HepG2 (cell line): ENCODE measurements around the gene DCAF15. TPM values are rescaled to one million over a fixed set of nuclear protein-coding genes. Genes with fewer than 3 reads are reported as not detected.

Experiments
- ATAC-seq: fragments of 200-7000 bp; cut with Tn5 transposase; 3 replicates; pipeline ENCODE4 v1.9.1; 2020; ENCODE audit warnings: mild to moderate bottlenecking, moderate library complexity
- BruUV-seq: library from RNA; stranded (reverse); fragments of 400-500 nt; replicated peaks from 2 replicates; lab custom pipeline; 2021; lab: Mats Ljungman, UMichigan
- CTCF ChIA-PET: fragments of 300-600 bp; formaldehyde crosslinking; extraction: SDS; loops from one replicate; lab custom pipeline; 2021; ENCODE audit warnings: low total read pairs, inconsistent platforms, low intra/inter-chr PET ratio; lab: Yijun Ruan, JAX
- POLR2A ChIA-PET: fragments of 350-600 bp; sonication (Branson Sonifier 250); formaldehyde crosslinking; loops from one replicate; lab custom pipeline; 2020; ENCODE audit warnings: antibody characterized with exemption, inconsistent platforms; lab: Yijun Ruan, JAX
- DNase-seq: peaks from one replicate; pipeline ENCODE4 v3.0.0-alpha.2; 2015; ENCODE audit warnings: low spot score
- FAIRE-seq: peaks from 3 replicates; lab custom pipeline; 2011; peaks lifted over from hg19 to GRCh38; lab: Jason Lieb, UNC
- H2AFZ ChIP-seq: one replicate; pipeline ENCODE4 v1.6.1; 2011; ENCODE audit warnings: low read length, inconsistent platforms
- H3K27ac ChIP-seq: fragments of 300-600 bp; 3 replicates; pipeline ENCODE4 v1.8.0; 2011; ENCODE audit warnings: mixed run types, mild to moderate bottlenecking, mixed read lengths, low read length, inconsistent platforms; ENCODE audit not compliant: insufficient read depth; ENCODE audit errors: extremely low read length
- H3K27me3 ChIP-seq, 2 experiments: fragments of 200-600 bp in 1 of 2; 2 replicates in 1 of 2; 3 replicates in 1 of 2; pipeline versions ENCODE4 v1.6.0 to v1.8.0; 2011; ENCODE audit warnings: low read length in 2 of 2, mild to moderate bottlenecking in 2 of 2, moderate library complexity in 2 of 2, inconsistent platforms in 1 of 2; ENCODE audit not compliant: insufficient read depth in 2 of 2, control insufficient read depth in 1 of 2
- H3K36me3 ChIP-seq, 2 experiments: fragments of 200-600 bp in 1 of 2; replicated peaks in 1 of 2; 2 replicates in 1 of 2; 3 replicates in 1 of 2; pipeline versions ENCODE4 v1.5.1 to v1.8.0; 2011; ENCODE audit warnings: low read length in 2 of 2, inconsistent platforms in 1 of 2; ENCODE audit not compliant: insufficient read depth in 2 of 2, control insufficient read depth in 1 of 2
- H3K4me1 ChIP-seq: 2 replicates; pipeline ENCODE4 v1.5.1; 2012; ENCODE audit warnings: low read length, inconsistent platforms; ENCODE audit not compliant: insufficient read depth
- H3K4me2 ChIP-seq: 2 replicates; pipeline ENCODE4 v1.6.0; 2011; ENCODE audit warnings: low read depth, low read length, inconsistent platforms
- H3K4me3 ChIP-seq, 3 experiments: fragments of 200-600 bp in 1 of 3; sonication (generic), shearing (Covaris generic) in 1 of 3; replicated peaks in 1 of 3; 2 replicates each; pipeline ENCODE4 v1.5.1; 2011 to 2016; ENCODE audit warnings: low read length in 3 of 3, inconsistent platforms in 2 of 3, low read depth in 2 of 3, mild to moderate bottlenecking in 2 of 3, control low read depth in 1 of 3, mixed read lengths in 1 of 3; ENCODE audit not compliant: insufficient read depth in 1 of 3
- H3K79me2 ChIP-seq: one replicate; pipeline ENCODE4 v1.6.1; 2011; ENCODE audit warnings: low read length, inconsistent platforms; ENCODE audit not compliant: insufficient read depth
- H3K9ac ChIP-seq: 2 replicates; pipeline ENCODE4 v1.6.0; 2011; ENCODE audit warnings: mild to moderate bottlenecking, low read depth, low read length, inconsistent platforms; ENCODE audit not compliant: insufficient read depth
- H3K9me3 ChIP-seq: 2 replicates; pipeline ENCODE4 v1.5.1; 2012; ENCODE audit warnings: mild to moderate bottlenecking, low read length
- H4K20me1 ChIP-seq: 2 replicates; pipeline ENCODE4 v1.6.0; 2011; ENCODE audit warnings: inconsistent platforms, mild to moderate bottlenecking, low read length, moderate library complexity; ENCODE audit not compliant: insufficient read depth
- ESRRA ChIP-seq: sonication (generic); formaldehyde crosslinking; IDR thresholded peaks from 2 replicates; pipeline ENCODE4 v1.5.1; 2020; ENCODE audit warnings: mild to moderate bottlenecking, low read depth, missing genetic modification reagents
- FLYWCH1 ChIP-seq: sonication (generic); formaldehyde crosslinking; IDR thresholded peaks from 2 replicates; pipeline ENCODE4 v1.8.1; 2023; ENCODE audit warnings: mild to moderate bottlenecking, missing genetic modification reagents
- FOXC1 ChIP-seq: sonication (generic); formaldehyde crosslinking; IDR thresholded peaks from 2 replicates; pipeline ENCODE4 v1.8.0; 2022; ENCODE audit warnings: mild to moderate bottlenecking, missing genetic modification reagents, borderline replicate concordance
- HMG20B ChIP-seq: conservative IDR thresholded peaks from 2 replicates; pipeline ENCODE4 v1.6.1; 2016; ENCODE audit warnings: missing genetic modification reagents, missing compliant biosample characterization
- KDM5A ChIP-seq: fragments of 200-600 bp; sonication (generic); IDR thresholded peaks from 2 replicates; pipeline ENCODE4 v1.7.0; 2018; ENCODE audit warnings: antibody characterized with exemption, mild to moderate bottlenecking, low read length, borderline replicate concordance
- NPAS2 ChIP-seq: sonication (generic); formaldehyde crosslinking; IDR thresholded peaks from 2 replicates; pipeline ENCODE4 v1.8.0; 2022; ENCODE audit warnings: mild to moderate bottlenecking, missing genetic modification reagents, borderline replicate concordance
- PAX8 ChIP-seq: sonication (generic); formaldehyde crosslinking; IDR thresholded peaks from 2 replicates; pipeline ENCODE4 v1.8.0; 2022; ENCODE audit warnings: mild to moderate bottlenecking, missing genetic modification reagents, borderline replicate concordance
- RBFOX2 ChIP-seq: fragments of 200-400 bp; formaldehyde crosslinking; IDR thresholded peaks from 2 replicates; pipeline ENCODE4 v1.6.1; 2017; ENCODE audit warnings: low read depth, mild to moderate bottlenecking, low read length
- SOX6 ChIP-seq, 2 experiments: fragments of 450-650 bp in 1 of 2; sonication (generic) in 1 of 2; formaldehyde crosslinking in 1 of 2; IDR thresholded peaks; 2 replicates each; pipeline versions ENCODE4 v1.4.0 to v1.6.1; 2017 to 2020; ENCODE audit warnings: antibody characterized with exemption in 1 of 2, mild to moderate bottlenecking in 1 of 2, missing genetic modification reagents in 1 of 2
- SP5 ChIP-seq: IDR thresholded peaks from 2 replicates; pipeline ENCODE4 v1.6.1; 2016; ENCODE audit warnings: low read depth, borderline replicate concordance
- SPEN ChIP-seq: sonication (generic); formaldehyde crosslinking; IDR thresholded peaks from 2 replicates; pipeline ENCODE4 v1.5.1; 2020; ENCODE audit warnings: low read depth, mild to moderate bottlenecking, missing genetic modification reagents
- ZBTB1 ChIP-seq: sonication (generic); formaldehyde crosslinking; IDR thresholded peaks from 2 replicates; pipeline ENCODE4 v1.4.0; 2020; ENCODE audit warnings: missing genetic modification reagents, borderline replicate concordance
- ZIK1 ChIP-seq: sonication (generic); formaldehyde crosslinking; IDR thresholded peaks from 2 replicates; pipeline ENCODE4 v1.5.0; 2020; ENCODE audit warnings: mild to moderate bottlenecking, low read depth, missing genetic modification reagents, borderline replicate concordance
- ZNF446 ChIP-seq: sonication (generic); formaldehyde crosslinking; IDR thresholded peaks from 2 replicates; pipeline ENCODE4 v1.5.0; 2020; ENCODE audit warnings: mild to moderate bottlenecking, missing genetic modification reagents
- ZNF496 ChIP-seq: sonication (generic); formaldehyde crosslinking; IDR thresholded peaks from 2 replicates; pipeline ENCODE4 v1.8.1; 2023; ENCODE audit warnings: mild to moderate bottlenecking, moderate library complexity, missing genetic modification reagents; ENCODE audit not compliant: insufficient replicate concordance
- ZNF777 ChIP-seq: sonication (generic); formaldehyde crosslinking; IDR thresholded peaks from 2 replicates; pipeline ENCODE4 v1.4.0; 2020; ENCODE audit warnings: missing genetic modification reagents
- ZNF790 ChIP-seq: sonication (generic); formaldehyde crosslinking; IDR thresholded peaks from 2 replicates; pipeline ENCODE4 v1.8.0; 2022; ENCODE audit warnings: missing genetic modification reagents, mild to moderate bottlenecking, borderline replicate concordance
- WGBS: methylation state at CpG from one replicate; pipeline ENCODE4 v1.1.6; 2017; ENCODE audit warnings: low lambda C conversion rate; 5-methylcytosine and 5-hydroxymethylcytosine counted together
- in situ Hi-C: cut with HindIII; loops from 2 replicates; pipeline ENCODE4 v1.10.0; 2017; ENCODE audit warnings: low pct_unique_long_range_greater_than_20kb; ENCODE audit not compliant: extremely low pct_ligation_motif_present
- intact Hi-C: fragments of 100-400 bp; cut with micrococcal nuclease; formaldehyde crosslinking; loops from one replicate; pipeline ENCODE4 v1.10.0; 2022; ENCODE audit not compliant: unreplicated experiment
- polyA plus RNA-seq, 8 experiments: library from polyadenylated mRNA; depleted of rRNA in 3 of 8; stranded (reverse) in 7 of 8; unstranded in 1 of 8; fragments of >200 nt; fragmentation: Illumina TruSeq in 4 of 8; extraction: Trizol in 4 of 8; gene quantifications; 2 replicates each; pipeline versions ENCODE4 v1.2.1 to v1.2.3, GENCODE V29; 2011 to 2016; ENCODE audit warnings: low read depth in 4 of 8, missing spikeins in 1 of 8, mixed read lengths in 1 of 8; ENCODE audit not compliant: insufficient read depth in 1 of 8
- total RNA-seq, 5 experiments: library from RNA; depleted of rRNA; stranded (reverse); fragments of >200 nt; fragmentation: Illumina TruSeq; extraction: Trizol; gene quantifications; 2 replicates each; pipeline ENCODE4 v1.2.3, GENCODE V29; 2016; ENCODE audit warnings: low read depth in 1 of 5
- TF ChIP-seq, protein P1 (sequence below): sonication (generic); formaldehyde crosslinking; IDR thresholded peaks from 2 replicates; pipeline ENCODE4 v1.8.1; 2023; ENCODE audit warnings: missing genetic modification reagents, mild to moderate bottlenecking, borderline replicate concordance
- TF ChIP-seq, protein P2 (sequence below), 2 experiments: sonication (generic) in 1 of 2; formaldehyde crosslinking in 1 of 2; IDR thresholded peaks; 2 replicates each; pipeline versions ENCODE4 v1.4.0 to v1.6.1; 2018 to 2020; ENCODE audit warnings: missing genetic modification reagents in 2 of 2, borderline replicate concordance in 1 of 2, low read depth in 1 of 2, mild to moderate bottlenecking in 1 of 2, missing biosample characterization in 1 of 2
- TF ChIP-seq, protein P3 (sequence below): IDR thresholded peaks from 2 replicates; pipeline ENCODE4 v1.6.1; 2016; ENCODE audit warnings: low read depth, control low read depth

The DCAF15 gene
- total and polyA plus RNA-seq, 2 of the 13 experiments (the other 11 are each of a cell fraction or from before 2014, with no cell fraction given) = 13.6 to 14.0 TPM

GRCh38 chr19:13906521-13906904, 45.8 kb upstream of the DCAF15 start:
- CTCF ChIA-PET = no interaction called here
- Histone ChIP-seq H3K9ac (peak overlapping the region; percentile 85), H3K4me2 (peak overlapping the region; percentile 84), H4K20me1 (no peaks in the 10 kb centered on the region), H3K4me1 (peaks cover 24% of the 10 kb centered on the region), H3K27me3 (no peaks in the 10 kb centered on the region), H3K36me3 (peaks cover 0 to 7% of the 10 kb centered on the region in 2 experiments; a peak in 1 of 5 replicates), H3K9me3 (no peaks in the 10 kb centered on the region), H3K79me2 (no peaks in the 10 kb centered on the region), H3K4me3 (peak overlapping the region; percentile 81 to 92 (median 90)), H3K27ac (peak overlapping the region; percentile 73), H2AFZ (no peak overlapping the region)
- ATAC-seq (peak; percentile 62), FAIRE-seq (no peak), DNase-seq (peak; percentile 58)
- POLR2A ChIA-PET = interaction anchor here (0.7 to 1.1 kb wide), 3 partner anchors 14 to 60 kb away, joined by 3 to 6 read pairs (median 3); partner anchors contain the start of gene DCAF15
- no TSS peak for BruUV-seq
- intact Hi-C loops = loop anchor here (2.0 kb wide), 1 partner anchor 116 kb away; no protein-coding TSS in a partner anchor
- no CpG with 5 or more reads among the region's 13 CpGs for WGBS
- in situ Hi-C loops = no loop called here
- TF ChIP-seq ZNF446 (CRISPR knock-in tag) (0 out of 2 replicates have a peak, but pooled peaks have one; percentile 3), SOX6 (IDR thresholded peaks at IDR 0.05) (no peak), SOX6 (CRISPR knock-in tag; IDR thresholded peaks at IDR 0.05) (peak; percentile 34), PAX8 (CRISPR knock-in tag) (no peak), NPAS2 (no peak), ESRRA (CRISPR knock-in tag) (peak; percentile 30; the same call in 1 of the 2 replicates), KDM5A (no peak), SPEN (CRISPR knock-in tag) (no peak), ZNF777 (CRISPR knock-in tag) (no peak), HMG20B (CRISPR knock-in tag) (no peak), ZIK1 (CRISPR knock-in tag) (no peak), RBFOX2 (no peak), ZNF790 (no peak), FLYWCH1 (CRISPR knock-in tag) (no peak), FOXC1 (CRISPR knock-in tag) (0 out of 2 replicates have a peak, but pooled peaks have one; percentile 6), SP5 (CRISPR knock-in tag) (no peak), ZNF496 (CRISPR knock-in tag) (no peak), ZBTB1 (CRISPR knock-in tag) (0 out of 2 replicates have a peak, but pooled peaks have one; percentile 13)
- TF ChIP-seq, protein P1, sequence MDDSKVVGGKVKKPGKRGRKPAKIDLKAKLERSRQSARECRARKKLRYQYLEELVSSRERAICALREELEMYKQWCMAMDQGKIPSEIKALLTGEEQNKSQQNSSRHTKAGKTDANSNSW (CRISPR knock-in tag) = no peak
- TF ChIP-seq, protein P2, sequence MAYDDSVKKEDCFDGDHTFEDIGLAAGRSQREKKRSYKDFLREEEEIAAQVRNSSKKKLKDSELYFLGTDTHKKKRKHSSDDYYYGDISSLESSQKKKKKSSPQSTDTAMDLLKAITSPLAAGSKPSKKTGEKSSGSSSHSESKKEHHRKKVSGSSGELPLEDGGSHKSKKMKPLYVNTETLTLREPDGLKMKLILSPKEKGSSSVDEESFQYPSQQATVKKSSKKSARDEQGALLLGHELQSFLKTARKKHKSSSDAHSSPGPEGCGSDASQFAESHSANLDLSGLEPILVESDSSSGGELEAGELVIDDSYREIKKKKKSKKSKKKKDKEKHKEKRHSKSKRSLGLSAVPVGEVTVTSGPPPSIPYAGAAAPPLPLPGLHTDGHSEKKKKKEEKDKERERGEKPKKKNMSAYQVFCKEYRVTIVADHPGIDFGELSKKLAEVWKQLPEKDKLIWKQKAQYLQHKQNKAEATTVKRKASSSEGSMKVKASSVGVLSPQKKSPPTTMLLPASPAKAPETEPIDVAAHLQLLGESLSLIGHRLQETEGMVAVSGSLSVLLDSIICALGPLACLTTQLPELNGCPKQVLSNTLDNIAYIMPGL (CRISPR knock-in tag; IDR thresholded peaks at IDR 0.05; ENCODE audit: borderline replicate concordance in 1 of 2, low read depth in 1 of 2) = 0 out of 4 replicates have a peak, but pooled peaks of 1 of the 2 experiments have one; percentile 5
- TF ChIP-seq, protein P3, sequence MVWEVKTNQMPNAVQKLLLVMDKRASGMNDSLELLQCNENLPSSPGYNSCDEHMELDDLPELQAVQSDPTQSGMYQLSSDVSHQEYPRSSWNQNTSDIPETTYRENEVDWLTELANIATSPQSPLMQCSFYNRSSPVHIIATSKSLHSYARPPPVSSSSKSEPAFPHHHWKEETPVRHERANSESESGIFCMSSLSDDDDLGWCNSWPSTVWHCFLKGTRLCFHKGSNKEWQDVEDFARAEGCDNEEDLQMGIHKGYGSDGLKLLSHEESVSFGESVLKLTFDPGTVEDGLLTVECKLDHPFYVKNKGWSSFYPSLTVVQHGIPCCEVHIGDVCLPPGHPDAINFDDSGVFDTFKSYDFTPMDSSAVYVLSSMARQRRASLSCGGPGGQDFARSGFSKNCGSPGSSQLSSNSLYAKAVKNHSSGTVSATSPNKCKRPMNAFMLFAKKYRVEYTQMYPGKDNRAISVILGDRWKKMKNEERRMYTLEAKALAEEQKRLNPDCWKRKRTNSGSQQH (CRISPR knock-in tag) = no peak
